Left ventricle myocardium inferior (tissue), 1 donor: ENCODE data around the gene SAG. TPM values are rescaled to one million over a fixed set of nuclear protein-coding genes. Genes with fewer than 3 reads are reported as not detected.

Experiments
- DNase-seq: peaks from one replicate; pipeline ENCODE4 v3.0.0-alpha.2; 2020
- H3K27ac ChIP-seq: fragments of 200-600 bp; replicated peaks from 2 replicates; pipeline ENCODE4 v1.8.0; 2021
- H3K27me3 ChIP-seq: fragments of 200-600 bp; 2 replicates; pipeline ENCODE4 v1.8.0; 2021; ENCODE audit warnings: low read depth
- H3K36me3 ChIP-seq: fragments of 200-600 bp; 2 replicates; pipeline ENCODE4 v1.8.0; 2021
- H3K4me1 ChIP-seq: fragments of 200-600 bp; 2 replicates; pipeline ENCODE4 v1.8.0; 2021
- H3K4me3 ChIP-seq: fragments of 200-600 bp; 2 replicates; pipeline ENCODE4 v1.8.0; 2021; ENCODE audit warnings: mild to moderate bottlenecking, moderate library complexity
- H3K9me3 ChIP-seq: fragments of 200-600 bp; replicated peaks from 2 replicates; pipeline ENCODE4 v1.8.0; 2021
- CTCF ChIP-seq: fragments of 200-600 bp; IDR thresholded peaks from 2 replicates; pipeline ENCODE4 v1.8.0; 2021; ENCODE audit warnings: antibody characterized with exemption, mild to moderate bottlenecking, borderline replicate concordance
- intact Hi-C: fragments of 100-400 bp; cut with micrococcal nuclease; formaldehyde crosslinking; loops from one replicate; pipeline ENCODE4 v1.11.0; 2022
- total RNA-seq: library from RNA; stranded (reverse); fragmentation: NEBNext Ultra II Directional; extraction: Animal tissue kit (Norgen Biotek cat#: 25700); gene quantifications from one replicate; pipeline ENCODE4 v1.2.1, GENCODE V29; 2021
- donor health status: DM: no; HTN: yes; CAD: no; lungs with severe emphysema.

Gene SAG
- total RNA-seq, 1 donor from 2014 or later: not detected

DNA sequence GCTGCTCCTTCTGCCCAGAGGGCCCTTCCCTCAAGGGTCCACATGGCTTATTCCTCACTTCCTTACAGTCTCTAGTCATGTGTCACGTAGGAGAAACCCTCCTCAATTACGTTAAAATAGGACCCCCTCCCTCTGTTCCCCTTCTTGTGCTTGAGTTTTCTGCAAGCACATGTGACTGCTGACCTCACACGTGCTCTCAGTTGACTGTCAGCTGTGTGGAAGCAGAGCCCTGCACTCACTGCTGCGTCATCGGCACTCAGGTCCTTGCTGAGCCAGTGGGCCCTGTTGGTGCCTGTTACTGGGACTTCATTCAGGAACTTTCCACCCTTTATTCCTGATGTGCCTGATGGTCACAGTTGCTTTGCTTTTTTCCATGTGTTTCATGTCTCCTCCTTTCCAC is 45.1 kb upstream of the SAG start:
- intact Hi-C loops: no loop called here
- Histone ChIP-seq H3K9me3 (no peaks in the 10 kb centered on the region), H3K36me3 (peaks cover 99% of the 10 kb centered on the region), H3K4me3 (no peak overlapping the region), H3K27me3 (no peaks in the 10 kb centered on the region), H3K4me1 (no peaks in the 10 kb centered on the region), H3K27ac (no peak overlapping the region)
- no peak for TF ChIP-seq CTCF
- DNase-seq: no peak

GRCh38 chr2:233263045-233263570 is 44.5 kb upstream of the SAG start:
- H3K9me3 ChIP-seq: no peaks in the 10 kb centered on the region
- no peak for TF ChIP-seq CTCF
- H3K4me3 ChIP-seq: no peak overlapping the region
- no peak overlapping the region for H3K27ac ChIP-seq
- H3K36me3 ChIP-seq: peaks cover 99% of the 10 kb centered on the region
- intact Hi-C loops: no loop called here
- no peaks in the 10 kb centered on the region for H3K4me1 ChIP-seq
- no peaks in the 10 kb centered on the region for H3K27me3 ChIP-seq
- DNase-seq: no peak

- no peak overlapping the region for H3K4me3 ChIP-seq
- intact Hi-C loops: no loop called here
Observed at GRCh38 chr2:233264667-233265066, 42.9 kb upstream of the SAG start.

GRCh38 chr2:233265899-233266431 is 41.7 kb upstream of the SAG start:
- Histone ChIP-seq H3K27me3 (no peaks in the 10 kb centered on the region), H3K36me3 (peaks cover 96% of the 10 kb centered on the region), H3K4me1 (no peaks in the 10 kb centered on the region), H3K27ac (no peak overlapping the region), H3K9me3 (no peaks in the 10 kb centered on the region), H3K4me3 (no peak overlapping the region)
- TF ChIP-seq CTCF: no peak
- DNase-seq: no peak
- intact Hi-C loops: no loop called here

More at GRCh38 chr2:233264667-233265066, 42.9 kb upstream of the SAG start:
- DNase-seq: no peak
- Histone ChIP-seq H3K36me3 (peaks cover 96% of the 10 kb centered on the region), H3K4me1 (no peaks in the 10 kb centered on the region), H3K9me3 (no peaks in the 10 kb centered on the region), H3K27me3 (no peaks in the 10 kb centered on the region), H3K27ac (no peak overlapping the region)
- TF ChIP-seq CTCF: no peak

DNA sequence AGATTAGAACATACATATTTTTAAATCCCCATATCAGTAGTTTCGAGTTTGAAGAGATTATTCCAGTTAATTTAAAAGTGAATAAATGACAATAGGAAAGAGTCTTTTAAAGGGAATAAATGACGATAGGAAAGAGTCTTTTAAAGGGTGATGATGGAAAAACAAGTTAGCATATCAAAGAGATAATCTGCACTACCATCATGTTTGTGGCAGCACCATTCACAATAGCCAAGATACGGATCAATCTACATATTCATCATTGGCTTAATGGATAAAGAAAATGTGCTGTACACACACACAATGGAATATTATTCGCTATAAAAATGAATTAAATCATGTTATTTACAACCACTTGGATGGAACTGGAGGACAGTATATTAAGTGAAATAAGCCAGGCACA is 41.1 kb upstream of the SAG start:
- intact Hi-C loops: no loop called here
- H3K27ac ChIP-seq: no peak overlapping the region
- H3K27me3 ChIP-seq: no peaks in the 10 kb centered on the region
- peaks cover 96% of the 10 kb centered on the region for H3K36me3 ChIP-seq
- no peak for TF ChIP-seq CTCF
- H3K4me1 ChIP-seq: no peaks in the 10 kb centered on the region
- no peak for DNase-seq
- no peaks in the 10 kb centered on the region for H3K9me3 ChIP-seq
- H3K4me3 ChIP-seq: no peak overlapping the region
